ENCODE measurements around the gene CCDC39.

DNA sequence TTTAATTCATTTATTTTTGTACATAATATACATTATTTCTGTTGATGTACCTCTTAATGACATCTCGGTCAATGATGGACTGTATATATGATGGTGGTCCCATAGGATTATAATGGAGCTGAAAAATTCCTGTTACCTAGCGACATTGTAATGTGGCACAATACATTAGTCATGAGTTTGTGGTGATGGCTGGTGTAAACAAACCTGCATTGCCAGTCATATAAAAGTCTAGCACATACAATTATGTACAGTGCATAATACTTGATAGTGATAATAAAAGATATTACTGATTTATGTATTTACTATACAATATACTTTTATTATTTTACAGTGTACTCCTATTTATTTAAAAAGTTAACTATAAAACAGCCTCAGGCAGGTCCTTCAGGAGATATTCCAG lies 62.2 kb downstream of the CCDC39 start:
- TF ChIP-seq, protein P1, sequence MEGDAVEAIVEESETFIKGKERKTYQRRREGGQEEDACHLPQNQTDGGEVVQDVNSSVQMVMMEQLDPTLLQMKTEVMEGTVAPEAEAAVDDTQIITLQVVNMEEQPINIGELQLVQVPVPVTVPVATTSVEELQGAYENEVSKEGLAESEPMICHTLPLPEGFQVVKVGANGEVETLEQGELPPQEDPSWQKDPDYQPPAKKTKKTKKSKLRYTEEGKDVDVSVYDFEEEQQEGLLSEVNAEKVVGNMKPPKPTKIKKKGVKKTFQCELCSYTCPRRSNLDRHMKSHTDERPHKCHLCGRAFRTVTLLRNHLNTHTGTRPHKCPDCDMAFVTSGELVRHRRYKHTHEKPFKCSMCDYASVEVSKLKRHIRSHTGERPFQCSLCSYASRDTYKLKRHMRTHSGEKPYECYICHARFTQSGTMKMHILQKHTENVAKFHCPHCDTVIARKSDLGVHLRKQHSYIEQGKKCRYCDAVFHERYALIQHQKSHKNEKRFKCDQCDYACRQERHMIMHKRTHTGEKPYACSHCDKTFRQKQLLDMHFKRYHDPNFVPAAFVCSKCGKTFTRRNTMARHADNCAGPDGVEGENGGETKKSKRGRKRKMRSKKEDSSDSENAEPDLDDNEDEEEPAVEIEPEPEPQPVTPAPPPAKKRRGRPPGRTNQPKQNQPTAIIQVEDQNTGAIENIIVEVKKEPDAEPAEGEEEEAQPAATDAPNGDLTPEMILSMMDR (IDR thresholded peaks at IDR 0.05; ENCODE audit: low read depth, low read length) = no peak
- TF ChIP-seq EZH2phosphoT487 (IDR thresholded peaks at IDR 0.05; ENCODE audit: low read depth) = no peak
